ENCODE data around the gene NR6A1.

Gene NR6A1

DNA sequence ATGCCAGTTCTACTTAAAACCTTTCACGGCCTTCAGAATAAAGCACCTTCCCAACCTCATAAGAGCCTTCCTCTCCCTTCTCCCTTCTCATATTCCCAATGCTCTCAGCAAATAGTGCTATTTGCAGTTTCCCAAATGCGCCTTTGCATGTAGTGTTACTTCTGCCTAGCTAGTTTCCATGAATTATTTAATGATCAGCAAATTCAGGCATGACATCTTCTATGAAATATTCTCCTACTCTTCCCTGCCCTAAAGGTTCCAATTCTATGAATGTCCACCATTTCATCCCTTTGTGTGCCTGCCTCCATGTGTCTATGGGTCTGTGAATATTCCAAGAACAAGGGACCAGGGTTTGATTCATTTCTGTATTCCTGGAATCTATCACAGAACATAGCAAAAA, 165.1 kb downstream of the NR6A1 start:
- Mint-ChIP-seq H3K27ac (no peak overlapping the region), H3K4me1 (no peaks in the 10 kb centered on the region), H3K9me3 (no peaks in the 10 kb centered on the region), H3K36me3 (ENCODE audit: low read depth) (no peaks in the 10 kb centered on the region), H3K4me3 (no peak overlapping the region), H3K27me3 (ENCODE audit: low read depth) (no peaks in the 10 kb centered on the region)
- TF ChIP-seq, protein P1, sequence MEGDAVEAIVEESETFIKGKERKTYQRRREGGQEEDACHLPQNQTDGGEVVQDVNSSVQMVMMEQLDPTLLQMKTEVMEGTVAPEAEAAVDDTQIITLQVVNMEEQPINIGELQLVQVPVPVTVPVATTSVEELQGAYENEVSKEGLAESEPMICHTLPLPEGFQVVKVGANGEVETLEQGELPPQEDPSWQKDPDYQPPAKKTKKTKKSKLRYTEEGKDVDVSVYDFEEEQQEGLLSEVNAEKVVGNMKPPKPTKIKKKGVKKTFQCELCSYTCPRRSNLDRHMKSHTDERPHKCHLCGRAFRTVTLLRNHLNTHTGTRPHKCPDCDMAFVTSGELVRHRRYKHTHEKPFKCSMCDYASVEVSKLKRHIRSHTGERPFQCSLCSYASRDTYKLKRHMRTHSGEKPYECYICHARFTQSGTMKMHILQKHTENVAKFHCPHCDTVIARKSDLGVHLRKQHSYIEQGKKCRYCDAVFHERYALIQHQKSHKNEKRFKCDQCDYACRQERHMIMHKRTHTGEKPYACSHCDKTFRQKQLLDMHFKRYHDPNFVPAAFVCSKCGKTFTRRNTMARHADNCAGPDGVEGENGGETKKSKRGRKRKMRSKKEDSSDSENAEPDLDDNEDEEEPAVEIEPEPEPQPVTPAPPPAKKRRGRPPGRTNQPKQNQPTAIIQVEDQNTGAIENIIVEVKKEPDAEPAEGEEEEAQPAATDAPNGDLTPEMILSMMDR (IDR thresholded peaks at IDR 0.05; ENCODE audit: unreplicated experiment in 3 of 3), result no peak

DNA sequence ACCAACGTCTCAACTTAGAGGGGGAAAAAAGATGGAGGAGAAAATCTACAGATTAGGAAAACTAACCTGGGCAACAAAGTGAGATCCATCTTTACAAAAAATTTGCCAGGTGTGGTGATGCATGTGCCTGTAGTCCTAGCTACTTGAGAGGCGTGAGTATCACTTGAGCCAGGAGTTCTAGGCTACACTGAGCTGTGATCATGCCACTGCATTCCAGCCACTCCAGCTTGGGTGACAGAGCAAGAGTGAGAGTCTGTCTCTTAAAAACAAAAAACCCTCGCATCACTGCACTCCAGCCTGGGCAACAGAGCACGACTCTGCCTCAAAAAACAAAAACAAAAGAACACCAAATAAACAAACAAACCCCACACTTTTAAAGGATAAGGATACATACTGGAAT, 165.9 kb downstream of the NR6A1 start:
- Mint-ChIP-seq H3K9me3 (no peaks in the 10 kb centered on the region), H3K36me3 (ENCODE audit: low read depth) (no peaks in the 10 kb centered on the region), H3K27me3 (ENCODE audit: low read depth) (no peaks in the 10 kb centered on the region), H3K4me1 (no peaks in the 10 kb centered on the region), H3K4me3 (no peak overlapping the region), H3K27ac (no peak overlapping the region)
- TF ChIP-seq, protein P1 (IDR thresholded peaks at IDR 0.05; ENCODE audit: unreplicated experiment in 3 of 3), result no peak

DNA sequence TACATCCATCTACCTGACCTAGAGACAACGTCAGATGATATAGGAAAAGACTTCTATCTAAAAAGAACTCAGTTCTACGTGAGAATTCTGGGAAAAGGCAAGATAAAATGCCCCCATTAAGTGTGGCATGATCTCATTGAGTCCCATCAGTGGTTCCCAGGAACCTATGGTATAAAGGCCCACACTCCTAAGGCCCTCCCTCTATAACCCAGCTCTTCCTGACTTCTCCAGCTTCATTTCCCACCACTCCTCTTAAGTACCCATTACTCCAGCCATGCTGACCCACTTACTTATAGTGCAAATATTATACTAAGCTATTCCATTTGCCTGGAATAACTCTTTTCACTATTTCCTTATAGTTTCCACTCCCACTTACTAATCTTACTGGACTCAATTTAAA, 168.5 kb downstream of the NR6A1 start:
- Mint-ChIP-seq H3K36me3 (ENCODE audit: low read depth) (no peaks in the 10 kb centered on the region), H3K9me3 (no peaks in the 10 kb centered on the region), H3K27ac (no peak overlapping the region), H3K4me1 (no peaks in the 10 kb centered on the region), H3K4me3 (no peak overlapping the region), H3K27me3 (ENCODE audit: low read depth) (no peaks in the 10 kb centered on the region)
- TF ChIP-seq, protein P1 (IDR thresholded peaks at IDR 0.05; ENCODE audit: unreplicated experiment in 3 of 3), result no peak

DNA sequence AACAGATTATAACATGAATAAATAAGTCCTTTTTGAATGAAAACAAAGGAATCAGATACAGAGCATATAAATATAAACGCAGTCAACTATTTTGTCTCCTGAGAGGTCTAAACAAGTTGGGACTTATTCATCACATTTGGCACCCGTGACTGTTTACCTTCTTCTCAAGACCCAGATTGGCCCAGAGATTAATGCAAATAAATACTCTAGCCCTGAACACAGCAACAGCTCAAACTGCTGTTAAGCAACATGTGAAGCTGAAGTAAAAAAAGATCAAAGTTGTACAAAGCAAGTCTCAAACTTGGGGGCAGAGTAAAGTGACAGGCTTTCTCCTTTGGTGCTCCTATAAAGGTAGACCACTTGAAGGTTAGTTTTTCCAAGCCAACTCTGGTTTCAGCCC, 168.9 kb downstream of the NR6A1 start:
- TF ChIP-seq, protein P1 (IDR thresholded peaks at IDR 0.05; ENCODE audit: unreplicated experiment in 3 of 3), result no peak
- Mint-ChIP-seq H3K4me3 (no peak overlapping the region), H3K9me3 (no peaks in the 10 kb centered on the region)

DNA sequence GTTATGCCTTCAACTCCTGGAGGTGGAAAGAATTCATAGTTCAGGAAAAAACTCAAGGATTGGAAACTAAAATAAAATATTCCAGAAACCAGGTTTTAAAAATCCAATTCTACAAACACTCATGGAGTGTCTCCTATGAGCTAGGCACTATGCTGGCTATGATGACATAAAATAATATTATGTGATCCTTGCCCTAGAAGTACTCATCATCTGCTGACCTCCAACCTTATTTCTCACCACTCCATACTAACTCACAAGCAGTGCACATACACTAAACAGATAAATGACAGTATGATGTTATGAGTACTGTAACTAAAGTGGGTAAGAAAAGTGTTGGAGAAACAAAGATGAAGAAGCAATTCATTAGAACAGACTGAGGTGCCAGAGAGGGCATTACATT, 170.7 kb downstream of the NR6A1 start:
- Mint-ChIP-seq H3K27me3 (ENCODE audit: low read depth) (no peaks in the 10 kb centered on the region), H3K27ac (no peak overlapping the region), H3K4me1 (peaks cover 22% of the 10 kb centered on the region), H3K9me3 (no peaks in the 10 kb centered on the region), H3K36me3 (ENCODE audit: low read depth) (no peaks in the 10 kb centered on the region), H3K4me3 (no peak overlapping the region)
- TF ChIP-seq, protein P1 (IDR thresholded peaks at IDR 0.05; ENCODE audit: unreplicated experiment in 3 of 3), result no peak

More for the DNA sequence above, 168.9 kb downstream of the NR6A1 start:
- no peak overlapping the region for H3K27ac Mint-ChIP-seq
- no peaks in the 10 kb centered on the region for H3K27me3 Mint-ChIP-seq (ENCODE audit: low read depth)
- peaks cover 4% of the 10 kb centered on the region for H3K4me1 Mint-ChIP-seq
- no peaks in the 10 kb centered on the region for H3K36me3 Mint-ChIP-seq (ENCODE audit: low read depth)

DNA sequence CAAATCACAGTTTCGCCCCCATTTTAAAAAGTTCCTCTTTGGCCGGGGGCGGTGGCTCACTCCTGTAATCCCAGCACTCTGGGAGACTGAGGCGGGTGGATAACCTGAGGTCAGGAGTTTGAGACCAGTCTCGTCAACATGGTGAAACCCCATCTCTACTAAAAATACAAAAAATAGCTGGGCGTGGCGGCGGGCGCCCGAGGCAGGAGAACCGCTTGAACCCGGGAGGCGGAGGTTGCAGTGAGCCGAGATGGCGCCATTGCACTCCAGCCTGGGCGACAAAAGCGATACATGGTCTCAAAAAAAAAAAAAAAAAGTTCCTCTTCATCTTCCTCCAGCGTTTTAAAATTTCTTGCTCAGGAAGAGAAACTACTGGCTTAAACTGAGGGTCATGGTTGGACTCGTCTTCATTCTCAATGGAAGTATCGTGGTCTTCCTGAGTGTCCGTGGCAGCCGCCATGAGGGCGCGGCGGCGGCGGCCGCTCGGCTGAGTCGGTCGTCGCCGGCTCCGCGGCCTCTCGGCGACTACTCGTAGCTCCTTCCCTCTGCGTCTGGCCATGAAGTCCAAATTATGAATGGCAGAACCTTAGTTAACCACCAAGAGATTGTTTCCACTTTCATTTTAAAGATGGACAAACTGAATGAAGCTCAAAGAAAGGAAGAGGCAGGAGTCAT, 171.9 kb downstream of the NR6A1 start:
- no peaks in the 10 kb centered on the region for H3K36me3 Mint-ChIP-seq (ENCODE audit: low read depth)
- TF ChIP-seq, protein P1 (IDR thresholded peaks at IDR 0.05; ENCODE audit: unreplicated experiment in 3 of 3), result no peak
- peaks cover 33% of the 10 kb centered on the region for H3K4me1 Mint-ChIP-seq
- H3K4me3 Mint-ChIP-seq, result no peak overlapping the region
- H3K27me3 Mint-ChIP-seq (ENCODE audit: low read depth), result no peaks in the 10 kb centered on the region
- no peaks in the 10 kb centered on the region for H3K9me3 Mint-ChIP-seq
- no peak overlapping the region for H3K27ac Mint-ChIP-seq

All from nephron (organoid).